ENCODE measurements around the gene CCDC78.

GRCh38 chr16:775236-775796, 49.1 kb upstream of the CCDC78 start:
- TF ChIP-seq, protein P1, sequence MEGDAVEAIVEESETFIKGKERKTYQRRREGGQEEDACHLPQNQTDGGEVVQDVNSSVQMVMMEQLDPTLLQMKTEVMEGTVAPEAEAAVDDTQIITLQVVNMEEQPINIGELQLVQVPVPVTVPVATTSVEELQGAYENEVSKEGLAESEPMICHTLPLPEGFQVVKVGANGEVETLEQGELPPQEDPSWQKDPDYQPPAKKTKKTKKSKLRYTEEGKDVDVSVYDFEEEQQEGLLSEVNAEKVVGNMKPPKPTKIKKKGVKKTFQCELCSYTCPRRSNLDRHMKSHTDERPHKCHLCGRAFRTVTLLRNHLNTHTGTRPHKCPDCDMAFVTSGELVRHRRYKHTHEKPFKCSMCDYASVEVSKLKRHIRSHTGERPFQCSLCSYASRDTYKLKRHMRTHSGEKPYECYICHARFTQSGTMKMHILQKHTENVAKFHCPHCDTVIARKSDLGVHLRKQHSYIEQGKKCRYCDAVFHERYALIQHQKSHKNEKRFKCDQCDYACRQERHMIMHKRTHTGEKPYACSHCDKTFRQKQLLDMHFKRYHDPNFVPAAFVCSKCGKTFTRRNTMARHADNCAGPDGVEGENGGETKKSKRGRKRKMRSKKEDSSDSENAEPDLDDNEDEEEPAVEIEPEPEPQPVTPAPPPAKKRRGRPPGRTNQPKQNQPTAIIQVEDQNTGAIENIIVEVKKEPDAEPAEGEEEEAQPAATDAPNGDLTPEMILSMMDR (IDR thresholded peaks at IDR 0.05; ENCODE audit: insufficient read depth, low read length): no peak
- TF ChIP-seq, protein P2, sequence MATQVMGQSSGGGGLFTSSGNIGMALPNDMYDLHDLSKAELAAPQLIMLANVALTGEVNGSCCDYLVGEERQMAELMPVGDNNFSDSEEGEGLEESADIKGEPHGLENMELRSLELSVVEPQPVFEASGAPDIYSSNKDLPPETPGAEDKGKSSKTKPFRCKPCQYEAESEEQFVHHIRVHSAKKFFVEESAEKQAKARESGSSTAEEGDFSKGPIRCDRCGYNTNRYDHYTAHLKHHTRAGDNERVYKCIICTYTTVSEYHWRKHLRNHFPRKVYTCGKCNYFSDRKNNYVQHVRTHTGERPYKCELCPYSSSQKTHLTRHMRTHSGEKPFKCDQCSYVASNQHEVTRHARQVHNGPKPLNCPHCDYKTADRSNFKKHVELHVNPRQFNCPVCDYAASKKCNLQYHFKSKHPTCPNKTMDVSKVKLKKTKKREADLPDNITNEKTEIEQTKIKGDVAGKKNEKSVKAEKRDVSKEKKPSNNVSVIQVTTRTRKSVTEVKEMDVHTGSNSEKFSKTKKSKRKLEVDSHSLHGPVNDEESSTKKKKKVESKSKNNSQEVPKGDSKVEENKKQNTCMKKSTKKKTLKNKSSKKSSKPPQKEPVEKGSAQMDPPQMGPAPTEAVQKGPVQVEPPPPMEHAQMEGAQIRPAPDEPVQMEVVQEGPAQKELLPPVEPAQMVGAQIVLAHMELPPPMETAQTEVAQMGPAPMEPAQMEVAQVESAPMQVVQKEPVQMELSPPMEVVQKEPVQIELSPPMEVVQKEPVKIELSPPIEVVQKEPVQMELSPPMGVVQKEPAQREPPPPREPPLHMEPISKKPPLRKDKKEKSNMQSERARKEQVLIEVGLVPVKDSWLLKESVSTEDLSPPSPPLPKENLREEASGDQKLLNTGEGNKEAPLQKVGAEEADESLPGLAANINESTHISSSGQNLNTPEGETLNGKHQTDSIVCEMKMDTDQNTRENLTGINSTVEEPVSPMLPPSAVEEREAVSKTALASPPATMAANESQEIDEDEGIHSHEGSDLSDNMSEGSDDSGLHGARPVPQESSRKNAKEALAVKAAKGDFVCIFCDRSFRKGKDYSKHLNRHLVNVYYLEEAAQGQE (IDR thresholded peaks at IDR 0.05; ENCODE audit: insufficient replicate concordance, low read depth): no peak
- no peak for TF ChIP-seq POLR2AphosphoS5 (IDR thresholded peaks at IDR 0.05; ENCODE audit: low read depth)

Data from HL-60 (cell line).